ENCODE measurements around the gene SDF2L1.

SDF2L1 gene

GRCh38 chr22:21663738-21664137 lies 21.6 kb downstream of the SDF2L1 start:
- no peak overlapping the region for H3K4me3 ChIP-seq (ENCODE audit: low read depth, low read length)
- TF ChIP-seq, protein P1, sequence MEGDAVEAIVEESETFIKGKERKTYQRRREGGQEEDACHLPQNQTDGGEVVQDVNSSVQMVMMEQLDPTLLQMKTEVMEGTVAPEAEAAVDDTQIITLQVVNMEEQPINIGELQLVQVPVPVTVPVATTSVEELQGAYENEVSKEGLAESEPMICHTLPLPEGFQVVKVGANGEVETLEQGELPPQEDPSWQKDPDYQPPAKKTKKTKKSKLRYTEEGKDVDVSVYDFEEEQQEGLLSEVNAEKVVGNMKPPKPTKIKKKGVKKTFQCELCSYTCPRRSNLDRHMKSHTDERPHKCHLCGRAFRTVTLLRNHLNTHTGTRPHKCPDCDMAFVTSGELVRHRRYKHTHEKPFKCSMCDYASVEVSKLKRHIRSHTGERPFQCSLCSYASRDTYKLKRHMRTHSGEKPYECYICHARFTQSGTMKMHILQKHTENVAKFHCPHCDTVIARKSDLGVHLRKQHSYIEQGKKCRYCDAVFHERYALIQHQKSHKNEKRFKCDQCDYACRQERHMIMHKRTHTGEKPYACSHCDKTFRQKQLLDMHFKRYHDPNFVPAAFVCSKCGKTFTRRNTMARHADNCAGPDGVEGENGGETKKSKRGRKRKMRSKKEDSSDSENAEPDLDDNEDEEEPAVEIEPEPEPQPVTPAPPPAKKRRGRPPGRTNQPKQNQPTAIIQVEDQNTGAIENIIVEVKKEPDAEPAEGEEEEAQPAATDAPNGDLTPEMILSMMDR (IDR thresholded peaks at IDR 0.05; ENCODE audit: low read depth, low read length), result no peak

DNA sequence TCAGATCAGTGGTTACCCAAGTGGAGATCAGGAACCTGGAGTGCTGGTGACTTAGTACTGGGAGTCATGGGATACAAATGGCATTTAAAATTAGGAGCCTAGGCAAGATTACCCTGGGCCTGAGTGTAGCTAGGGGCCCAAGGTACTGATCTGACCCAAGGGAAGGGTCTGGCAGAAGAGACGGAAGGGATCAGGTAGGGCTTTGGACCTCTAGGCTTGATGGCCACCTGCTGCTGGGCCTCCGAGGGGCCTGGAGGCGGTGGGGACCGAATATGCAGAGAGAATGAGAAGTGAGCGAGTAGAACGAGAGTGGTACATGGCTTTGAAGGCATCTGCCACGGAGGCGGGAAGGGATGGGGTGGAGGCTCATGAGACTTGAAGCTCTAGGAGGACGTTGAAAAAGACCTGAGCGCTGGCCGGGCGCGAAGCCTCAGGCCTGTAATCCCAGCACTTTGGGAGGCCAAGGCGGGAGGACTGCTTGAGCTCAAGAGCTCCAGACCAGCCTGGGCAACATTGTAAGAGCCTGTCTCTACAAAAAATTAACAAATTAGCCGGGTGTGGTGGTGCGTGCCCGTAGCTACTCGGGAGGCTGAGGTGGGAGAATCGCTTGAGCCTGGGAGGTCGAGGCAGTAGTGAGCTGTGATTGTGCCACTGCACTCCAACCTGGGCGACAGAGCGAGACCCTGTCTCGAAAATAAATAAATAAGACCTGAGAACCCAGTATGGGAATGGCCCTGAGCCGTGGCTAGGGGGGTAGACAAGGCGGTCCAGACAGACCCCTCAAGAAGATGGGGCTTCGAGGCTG lies 23.1 kb downstream of the SDF2L1 start:
- TF ChIP-seq, protein P1 (IDR thresholded peaks at IDR 0.05; ENCODE audit: low read depth, low read length), result no peak
- H3K4me3 ChIP-seq (ENCODE audit: low read depth, low read length), result peak overlapping the region; percentile 81

DNA sequence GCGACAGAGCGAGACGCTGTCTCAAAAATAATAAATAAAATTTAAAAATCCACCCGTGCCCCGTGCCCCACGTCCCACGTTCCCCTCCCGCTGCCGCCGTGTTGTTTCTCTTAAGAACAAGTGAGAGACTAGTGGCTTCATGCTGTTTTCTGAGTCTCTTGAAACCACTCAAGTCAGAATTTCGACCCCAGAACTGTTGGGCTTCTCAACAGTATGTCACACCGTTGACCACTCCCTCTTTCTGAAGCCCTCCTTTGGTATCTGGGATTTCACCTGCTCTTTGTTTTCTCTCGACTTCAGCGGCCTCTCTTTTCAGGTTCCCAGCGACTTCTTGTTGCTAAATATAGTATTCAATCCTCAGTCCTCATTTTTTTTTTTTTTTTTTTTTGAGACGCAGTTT lies 24.7 kb downstream of the SDF2L1 start:
- H3K4me3 ChIP-seq (ENCODE audit: low read depth, low read length), result peak overlapping the region; percentile 81
- TF ChIP-seq, protein P1 (IDR thresholded peaks at IDR 0.05; ENCODE audit: low read depth, low read length), result no peak

DNA sequence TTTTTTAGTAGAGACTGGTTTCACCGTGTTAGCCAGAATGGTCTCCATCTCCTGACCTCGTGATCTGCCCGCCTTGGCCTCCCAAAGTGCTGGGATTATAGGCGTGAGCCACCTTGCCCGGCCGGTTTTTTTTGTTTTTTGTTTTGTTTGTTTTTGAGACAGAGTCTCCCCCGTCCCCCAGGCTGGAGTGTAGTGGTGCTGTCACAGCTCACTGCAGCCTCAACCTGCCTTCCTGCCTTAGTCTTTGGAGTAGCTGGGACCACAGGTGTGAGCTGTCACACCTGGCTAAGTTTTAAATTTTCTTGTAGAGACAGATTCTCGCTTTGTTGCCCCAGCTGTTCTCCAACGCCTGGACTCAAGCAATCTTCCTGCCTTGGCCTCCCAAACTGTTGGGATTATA lies 26.9 kb downstream of the SDF2L1 start:
- H3K4me3 ChIP-seq (ENCODE audit: low read depth, low read length), result no peak overlapping the region
- TF ChIP-seq, protein P1 (IDR thresholded peaks at IDR 0.05; ENCODE audit: low read depth, low read length), result no peak

DNA sequence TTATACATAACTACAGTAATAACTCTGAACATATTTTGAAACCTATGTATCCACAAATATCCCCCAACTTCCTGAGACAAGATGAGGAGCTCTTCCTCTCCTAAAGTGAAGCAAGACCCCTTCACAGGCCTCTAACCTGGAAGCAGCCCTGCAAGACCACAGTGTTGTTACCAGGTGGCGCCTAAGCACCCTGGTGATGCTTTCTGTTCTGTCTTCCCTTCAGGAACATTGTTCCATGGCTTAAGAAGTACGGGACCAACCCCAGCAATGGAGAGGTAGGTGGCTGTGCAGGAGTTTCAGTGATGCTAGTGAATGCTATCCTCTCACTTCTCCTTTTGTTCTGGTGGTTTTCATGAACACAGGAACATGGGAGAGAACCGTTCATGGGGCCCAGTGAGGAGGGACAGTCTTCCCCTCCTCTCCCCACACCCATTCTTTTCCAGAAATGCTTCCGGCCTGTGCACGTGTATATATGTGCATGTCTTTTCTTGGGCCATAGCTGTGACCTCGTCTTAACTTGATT lies 30.1 kb downstream of the SDF2L1 start:
- no peak overlapping the region for H3K4me3 ChIP-seq (ENCODE audit: low read depth, low read length)
- TF ChIP-seq, protein P1 (IDR thresholded peaks at IDR 0.05; ENCODE audit: low read depth, low read length), result no peak

DNA sequence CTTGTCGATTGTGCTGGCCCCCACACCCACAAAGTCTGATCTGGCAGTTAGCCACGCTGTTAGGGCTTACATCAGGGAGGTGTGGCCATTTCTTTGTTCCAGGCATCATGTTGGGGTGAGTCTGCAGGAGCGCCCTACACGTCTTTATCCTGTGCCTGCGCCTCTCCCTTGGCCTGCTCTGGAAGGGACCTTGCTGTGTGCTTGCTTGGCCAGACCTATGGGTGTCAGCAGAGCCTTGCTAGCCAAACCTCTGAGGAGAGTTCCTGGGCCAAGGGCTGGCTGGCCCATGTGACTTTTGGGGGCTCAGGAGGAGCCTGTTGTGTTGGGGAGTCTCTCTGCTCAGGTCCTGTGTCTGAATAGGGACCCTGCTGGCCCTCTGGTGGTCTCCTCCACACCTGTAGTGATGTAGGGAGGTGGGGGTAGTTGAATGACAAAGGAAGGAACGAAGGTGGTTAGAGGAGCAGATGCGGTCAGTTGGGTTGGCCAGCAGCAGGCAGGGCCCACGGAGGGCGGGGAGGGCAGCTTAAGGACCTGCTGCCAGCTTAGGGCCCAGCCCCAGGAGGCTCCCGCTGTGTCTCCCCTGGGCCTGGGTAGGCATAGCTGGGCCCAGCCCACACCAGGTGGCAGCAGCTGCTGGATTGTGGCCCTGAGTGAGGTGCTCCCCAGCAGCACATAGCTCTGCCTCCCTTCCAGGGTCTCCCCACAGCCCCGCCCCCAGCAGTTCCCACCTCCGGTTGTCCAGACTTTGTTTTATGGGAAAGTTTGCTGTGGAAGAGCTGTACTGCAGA lies 31.6 kb downstream of the SDF2L1 start:
- TF ChIP-seq, protein P1 (IDR thresholded peaks at IDR 0.05; ENCODE audit: low read depth, low read length), result no peak
- no peak overlapping the region for H3K4me3 ChIP-seq (ENCODE audit: low read depth, low read length)
